Tibial nerve (tissue), 3 donors: ENCODE results near the gene PRM2.

Source experiments
- POLR2A ChIP-seq, 2 donors: fragments of 450-650 bp; IDR thresholded peaks; one replicate each; pipeline ENCODE4 v1.6.1; 2017; ENCODE audit warnings: antibody characterized with exemption in 2 of 2, mild to moderate bottlenecking in 2 of 2, moderate library complexity in 2 of 2
- TF ChIP-seq, protein P1 (sequence below), 5 experiments: fragments of 200-600 bp in 3 of 5; fragments of 450-650 bp in 2 of 5; sonication (generic) in 3 of 5; IDR thresholded peaks; one replicate each; pipeline ENCODE4 v1.5.1; 2016 to 2019; ENCODE audit warnings: antibody characterized with exemption in 5 of 5, mild to moderate bottlenecking in 3 of 5, moderate library complexity in 2 of 5

DNA sequence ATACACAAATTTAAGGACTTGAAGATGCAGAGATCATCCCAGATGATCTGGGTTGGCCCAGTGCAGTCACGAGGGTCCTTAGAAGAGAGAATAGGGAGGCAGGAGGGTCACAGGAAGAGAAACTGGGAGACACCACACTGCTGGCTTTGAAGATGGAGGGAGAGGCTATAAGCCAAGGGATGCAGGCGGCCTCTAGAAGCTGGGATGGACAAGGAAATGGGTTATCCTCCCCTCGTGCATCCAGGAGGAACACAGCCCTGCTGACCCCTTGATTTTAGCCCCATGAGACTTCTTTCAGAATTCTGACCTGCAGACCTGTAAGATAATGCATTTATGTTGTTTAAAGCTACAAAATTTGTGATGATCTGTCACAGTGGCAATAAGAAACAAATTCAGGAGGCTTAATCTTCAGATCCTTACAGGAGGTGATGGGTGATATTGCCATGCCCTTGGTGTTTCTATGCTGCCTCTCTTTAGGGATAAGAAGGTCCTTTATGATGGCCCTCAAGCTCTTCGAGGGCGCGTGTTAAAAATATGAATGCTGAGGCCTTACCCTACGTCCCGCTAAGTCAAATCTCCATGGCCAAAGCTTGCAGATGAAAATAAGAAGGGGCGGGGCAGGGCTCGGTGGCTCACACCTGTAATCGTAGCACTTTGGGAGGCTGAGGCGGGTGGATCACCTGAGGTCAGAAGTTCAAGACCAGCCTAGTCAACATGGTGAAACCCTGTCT is 1.5 kb upstream of the PRM2 start:
- no peak for TF ChIP-seq POLR2A (IDR thresholded peaks at IDR 0.05)
- TF ChIP-seq, protein P1, sequence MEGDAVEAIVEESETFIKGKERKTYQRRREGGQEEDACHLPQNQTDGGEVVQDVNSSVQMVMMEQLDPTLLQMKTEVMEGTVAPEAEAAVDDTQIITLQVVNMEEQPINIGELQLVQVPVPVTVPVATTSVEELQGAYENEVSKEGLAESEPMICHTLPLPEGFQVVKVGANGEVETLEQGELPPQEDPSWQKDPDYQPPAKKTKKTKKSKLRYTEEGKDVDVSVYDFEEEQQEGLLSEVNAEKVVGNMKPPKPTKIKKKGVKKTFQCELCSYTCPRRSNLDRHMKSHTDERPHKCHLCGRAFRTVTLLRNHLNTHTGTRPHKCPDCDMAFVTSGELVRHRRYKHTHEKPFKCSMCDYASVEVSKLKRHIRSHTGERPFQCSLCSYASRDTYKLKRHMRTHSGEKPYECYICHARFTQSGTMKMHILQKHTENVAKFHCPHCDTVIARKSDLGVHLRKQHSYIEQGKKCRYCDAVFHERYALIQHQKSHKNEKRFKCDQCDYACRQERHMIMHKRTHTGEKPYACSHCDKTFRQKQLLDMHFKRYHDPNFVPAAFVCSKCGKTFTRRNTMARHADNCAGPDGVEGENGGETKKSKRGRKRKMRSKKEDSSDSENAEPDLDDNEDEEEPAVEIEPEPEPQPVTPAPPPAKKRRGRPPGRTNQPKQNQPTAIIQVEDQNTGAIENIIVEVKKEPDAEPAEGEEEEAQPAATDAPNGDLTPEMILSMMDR (IDR thresholded peaks at IDR 0.05) = no peak
